Ishikawa (cell line): ENCODE measurements around the gene SERPINB7.

Experiments used
- RAD21 ChIP-seq: IDR thresholded peaks from 2 replicates; pipeline ENCODE4 v1.6.1; 2012; ENCODE audit warnings: low read depth
- TAF1 ChIP-seq: IDR thresholded peaks from 2 replicates; pipeline ENCODE4 v1.6.1; 2012; ENCODE audit warnings: low read depth, mild to moderate bottlenecking
- TCF12 ChIP-seq: IDR thresholded peaks from 2 replicates; pipeline ENCODE4 v1.6.1; 2012; ENCODE audit warnings: low read depth
- TF ChIP-seq, protein P1 (sequence below): IDR thresholded peaks from 2 replicates; pipeline ENCODE4 v1.6.1; 2012; ENCODE audit warnings: low read depth, mild to moderate bottlenecking

DNA sequence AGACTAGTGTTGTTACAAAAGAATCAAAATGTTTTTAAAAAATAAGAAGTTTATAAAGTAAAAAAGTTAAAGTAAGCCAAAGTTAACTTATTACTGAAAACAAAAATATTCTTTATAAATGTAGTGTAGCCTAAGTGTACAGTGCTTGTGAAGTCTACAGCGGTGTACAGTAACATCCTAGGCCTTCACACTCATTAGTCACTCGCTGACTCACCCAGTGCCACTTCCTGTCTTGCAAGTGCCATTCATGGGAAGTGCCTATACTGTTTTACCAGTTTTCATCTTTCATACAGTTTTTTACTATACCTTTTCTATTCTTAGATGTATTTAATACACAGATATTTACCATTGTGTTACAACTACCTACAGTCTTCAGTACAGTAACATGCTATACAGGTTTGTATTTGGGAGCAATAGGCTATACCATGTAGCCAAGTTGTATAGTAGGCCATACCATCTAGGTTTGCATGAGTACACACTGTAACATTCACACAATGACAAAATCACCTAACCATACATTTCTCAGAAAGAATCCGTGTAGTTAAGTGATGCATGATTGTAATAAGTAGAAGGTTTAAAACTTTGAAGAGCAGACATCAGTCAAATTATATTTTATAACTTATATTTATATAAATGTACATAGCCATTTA, 13.4 kb downstream of the SERPINB7 start:
- TF ChIP-seq TAF1 (no peak), TCF12 (no peak), RAD21 (no peak)
- TF ChIP-seq, protein P1, sequence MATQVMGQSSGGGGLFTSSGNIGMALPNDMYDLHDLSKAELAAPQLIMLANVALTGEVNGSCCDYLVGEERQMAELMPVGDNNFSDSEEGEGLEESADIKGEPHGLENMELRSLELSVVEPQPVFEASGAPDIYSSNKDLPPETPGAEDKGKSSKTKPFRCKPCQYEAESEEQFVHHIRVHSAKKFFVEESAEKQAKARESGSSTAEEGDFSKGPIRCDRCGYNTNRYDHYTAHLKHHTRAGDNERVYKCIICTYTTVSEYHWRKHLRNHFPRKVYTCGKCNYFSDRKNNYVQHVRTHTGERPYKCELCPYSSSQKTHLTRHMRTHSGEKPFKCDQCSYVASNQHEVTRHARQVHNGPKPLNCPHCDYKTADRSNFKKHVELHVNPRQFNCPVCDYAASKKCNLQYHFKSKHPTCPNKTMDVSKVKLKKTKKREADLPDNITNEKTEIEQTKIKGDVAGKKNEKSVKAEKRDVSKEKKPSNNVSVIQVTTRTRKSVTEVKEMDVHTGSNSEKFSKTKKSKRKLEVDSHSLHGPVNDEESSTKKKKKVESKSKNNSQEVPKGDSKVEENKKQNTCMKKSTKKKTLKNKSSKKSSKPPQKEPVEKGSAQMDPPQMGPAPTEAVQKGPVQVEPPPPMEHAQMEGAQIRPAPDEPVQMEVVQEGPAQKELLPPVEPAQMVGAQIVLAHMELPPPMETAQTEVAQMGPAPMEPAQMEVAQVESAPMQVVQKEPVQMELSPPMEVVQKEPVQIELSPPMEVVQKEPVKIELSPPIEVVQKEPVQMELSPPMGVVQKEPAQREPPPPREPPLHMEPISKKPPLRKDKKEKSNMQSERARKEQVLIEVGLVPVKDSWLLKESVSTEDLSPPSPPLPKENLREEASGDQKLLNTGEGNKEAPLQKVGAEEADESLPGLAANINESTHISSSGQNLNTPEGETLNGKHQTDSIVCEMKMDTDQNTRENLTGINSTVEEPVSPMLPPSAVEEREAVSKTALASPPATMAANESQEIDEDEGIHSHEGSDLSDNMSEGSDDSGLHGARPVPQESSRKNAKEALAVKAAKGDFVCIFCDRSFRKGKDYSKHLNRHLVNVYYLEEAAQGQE, result no peak
